ENCODE measurements around the gene MKRN2. TPM values are rescaled to one million over a fixed set of nuclear protein-coding genes. Genes with fewer than 3 reads are reported as not detected.

The MKRN2 gene
- total and polyA plus RNA-seq, 2 of the 8 experiments (the other 6 are each of a cell fraction or from before 2014, with no cell fraction given) = 15.3 to 17.6 TPM

GRCh38 chr3:12585181-12585580 is 28.3 kb downstream of the MKRN2 start (continued):
- TF ChIP-seq ATF3 (IDR thresholded peaks at IDR 0.05; ENCODE audit: insufficient read depth, low read depth, low read length) (no peak), CHD2 (IDR thresholded peaks at IDR 0.05; ENCODE audit: low read length) (no peak), E2F6 (IDR thresholded peaks at IDR 0.05) (no peak), TBP (IDR thresholded peaks at IDR 0.05; ENCODE audit: low read depth, low read length) (no peak)
